ENCODE measurements around the gene TPSAB1.

DNA sequence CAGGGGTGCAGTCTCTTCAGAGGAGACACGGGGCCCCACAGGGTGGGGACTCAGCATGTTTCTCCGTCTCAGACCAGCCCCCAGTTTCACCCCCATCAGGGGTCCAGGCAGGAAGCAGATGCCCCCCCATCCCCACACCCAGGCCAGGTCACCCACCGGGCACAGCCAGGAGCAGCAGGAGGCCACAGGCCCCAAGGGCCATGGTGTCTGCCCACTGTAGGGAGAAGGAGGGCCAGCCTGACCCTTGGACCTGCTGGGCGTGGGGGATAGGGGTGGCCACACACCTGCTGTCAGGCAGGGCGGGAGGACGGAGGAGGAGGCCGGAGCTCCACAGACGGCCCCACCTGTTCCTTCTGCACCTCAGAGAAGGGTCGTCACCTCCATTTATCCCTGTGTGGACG lies 15.5 kb upstream of the TPSAB1 start, which contains the start of gene TPSG1:
- TF ChIP-seq BRCA1 (IDR thresholded peaks at IDR 0.05; ENCODE audit: low read depth, low read length) (no peak), MTA2 (IDR thresholded peaks at IDR 0.05; ENCODE audit: low read depth) (no peak), RFX5 (IDR thresholded peaks at IDR 0.05; ENCODE audit: low read depth, low read length) (no peak), MAX (IDR thresholded peaks at IDR 0.05; ENCODE audit: low read depth, low read length) (no peak), NFIC (IDR thresholded peaks at IDR 0.05; ENCODE audit: low read depth, low read length) (no peak), FOXM1 (IDR thresholded peaks at IDR 0.05; ENCODE audit: low read depth, low read length) (no peak), CREM (IDR thresholded peaks at IDR 0.05; ENCODE audit: low read depth) (no peak), YY1 (IDR thresholded peaks at IDR 0.05; ENCODE audit: low read depth, low read length) (no peak), PRDM15 (CRISPR knock-in tag; IDR thresholded peaks at IDR 0.05) (no peak), CTCF (IDR thresholded peaks at IDR 0.05 in 2 of 3, conservative IDR thresholded peaks at IDR 0.05 in 1 of 3; ENCODE audit: control insufficient read depth in 2 of 3, extremely low read depth in 1 of 3, insufficient read depth in 1 of 3, low read depth in 3 of 3, low read length in 3 of 3) (no peak)
- TF ChIP-seq, protein P1, sequence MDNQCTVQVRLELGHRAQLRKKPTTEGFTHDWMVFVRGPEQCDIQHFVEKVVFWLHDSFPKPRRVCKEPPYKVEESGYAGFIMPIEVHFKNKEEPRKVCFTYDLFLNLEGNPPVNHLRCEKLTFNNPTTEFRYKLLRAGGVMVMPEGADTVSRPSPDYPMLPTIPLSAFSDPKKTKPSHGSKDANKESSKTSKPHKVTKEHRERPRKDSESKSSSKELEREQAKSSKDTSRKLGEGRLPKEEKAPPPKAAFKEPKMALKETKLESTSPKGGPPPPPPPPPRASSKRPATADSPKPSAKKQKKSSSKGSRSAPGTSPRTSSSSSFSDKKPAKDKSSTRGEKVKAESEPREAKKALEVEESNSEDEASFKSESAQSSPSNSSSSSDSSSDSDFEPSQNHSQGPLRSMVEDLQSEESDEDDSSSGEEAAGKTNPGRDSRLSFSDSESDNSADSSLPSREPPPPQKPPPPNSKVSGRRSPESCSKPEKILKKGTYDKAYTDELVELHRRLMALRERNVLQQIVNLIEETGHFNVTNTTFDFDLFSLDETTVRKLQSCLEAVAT (IDR thresholded peaks at IDR 0.05) = no peak
- TF ChIP-seq, protein P2, sequence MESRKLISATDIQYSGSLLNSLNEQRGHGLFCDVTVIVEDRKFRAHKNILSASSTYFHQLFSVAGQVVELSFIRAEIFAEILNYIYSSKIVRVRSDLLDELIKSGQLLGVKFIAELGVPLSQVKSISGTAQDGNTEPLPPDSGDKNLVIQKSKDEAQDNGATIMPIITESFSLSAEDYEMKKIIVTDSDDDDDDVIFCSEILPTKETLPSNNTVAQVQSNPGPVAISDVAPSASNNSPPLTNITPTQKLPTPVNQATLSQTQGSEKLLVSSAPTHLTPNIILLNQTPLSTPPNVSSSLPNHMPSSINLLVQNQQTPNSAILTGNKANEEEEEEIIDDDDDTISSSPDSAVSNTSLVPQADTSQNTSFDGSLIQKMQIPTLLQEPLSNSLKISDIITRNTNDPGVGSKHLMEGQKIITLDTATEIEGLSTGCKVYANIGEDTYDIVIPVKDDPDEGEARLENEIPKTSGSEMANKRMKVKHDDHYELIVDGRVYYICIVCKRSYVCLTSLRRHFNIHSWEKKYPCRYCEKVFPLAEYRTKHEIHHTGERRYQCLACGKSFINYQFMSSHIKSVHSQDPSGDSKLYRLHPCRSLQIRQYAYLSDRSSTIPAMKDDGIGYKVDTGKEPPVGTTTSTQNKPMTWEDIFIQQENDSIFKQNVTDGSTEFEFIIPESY (IDR thresholded peaks at IDR 0.05) = no peak

All from GM12878 (cell line).